ENCODE data around the gene C6orf15.

GRCh38 chr6:31115941-31116560 lies 3.7 kb upstream of the C6orf15 start:
- no peak for TF ChIP-seq CTCF (IDR thresholded peaks at IDR 0.05 in 2 of 3, conservative IDR thresholded peaks at IDR 0.05 in 1 of 3; ENCODE audit: borderline replicate concordance in 1 of 3, insufficient read depth in 1 of 3, low read depth in 2 of 3, low read length in 2 of 3)
- TF ChIP-seq CBX3 (IDR thresholded peaks at IDR 0.05; ENCODE audit: low read depth) = no peak
- no peak for TF ChIP-seq RAD21 (IDR thresholded peaks at IDR 0.05; ENCODE audit: low read depth)
